Lower lobe of right lung (tissue), 2 donors: Measurements from ENCODE around the gene PLD4. TPM values are rescaled to one million over a fixed set of nuclear protein-coding genes. Genes with fewer than 3 reads are reported as not detected.

Experiments
- ATAC-seq, 2 donors: fragments of 200-7000 bp; cut with Tn5 transposase; one replicate each; pipeline ENCODE4 v1.9.1; 2020 to 2022; ENCODE audit warnings: mild to moderate bottlenecking in 2 of 2, moderate library complexity in 2 of 2
- DNase-seq: peaks from one replicate; pipeline ENCODE4 v3.0.0-alpha.2; 2020
- H3K27ac ChIP-seq: fragments of 200-600 bp; one replicate; pipeline ENCODE4 v1.8.0; 2022
- H3K27me3 ChIP-seq: fragments of 200-600 bp; one replicate; pipeline ENCODE4 v1.8.0; 2022; ENCODE audit warnings: low read depth
- H3K36me3 ChIP-seq: fragments of 200-600 bp; one replicate; pipeline ENCODE4 v1.8.0; 2022; ENCODE audit warnings: mild to moderate bottlenecking
- H3K4me1 ChIP-seq: fragments of 200-600 bp; one replicate; pipeline ENCODE4 v1.8.0; 2022
- H3K4me3 ChIP-seq: fragments of 200-600 bp; one replicate; pipeline ENCODE4 v1.8.0; 2022; ENCODE audit warnings: mild to moderate bottlenecking
- H3K9me3 ChIP-seq: fragments of 200-600 bp; one replicate; pipeline ENCODE4 v1.8.0; 2022
- intact Hi-C: fragments of 100-400 bp; cut with DNase I; formaldehyde crosslinking; loops from one replicate; pipeline ENCODE4 v1.11.0; 2022
- total RNA-seq: library from RNA; stranded (reverse); fragmentation: NEBNext Ultra II Directional; extraction: Animal tissue kit (Norgen Biotek cat#: 25700); gene quantifications from one replicate; pipeline ENCODE4 v1.2.1, GENCODE V29; 2021
- TF ChIP-seq, protein P1 (sequence below): fragments of 200-600 bp; IDR thresholded peaks from one replicate; pipeline ENCODE4 v1.8.0; 2022; ENCODE audit warnings: antibody characterized with exemption, mild to moderate bottlenecking
- donor health status: DM: no; HTN: yes; CAD: no; lungs with severe emphysema.

PLD4 gene
- total RNA-seq, 1 donor from 2014 or later: 1.2 TPM

DNA sequence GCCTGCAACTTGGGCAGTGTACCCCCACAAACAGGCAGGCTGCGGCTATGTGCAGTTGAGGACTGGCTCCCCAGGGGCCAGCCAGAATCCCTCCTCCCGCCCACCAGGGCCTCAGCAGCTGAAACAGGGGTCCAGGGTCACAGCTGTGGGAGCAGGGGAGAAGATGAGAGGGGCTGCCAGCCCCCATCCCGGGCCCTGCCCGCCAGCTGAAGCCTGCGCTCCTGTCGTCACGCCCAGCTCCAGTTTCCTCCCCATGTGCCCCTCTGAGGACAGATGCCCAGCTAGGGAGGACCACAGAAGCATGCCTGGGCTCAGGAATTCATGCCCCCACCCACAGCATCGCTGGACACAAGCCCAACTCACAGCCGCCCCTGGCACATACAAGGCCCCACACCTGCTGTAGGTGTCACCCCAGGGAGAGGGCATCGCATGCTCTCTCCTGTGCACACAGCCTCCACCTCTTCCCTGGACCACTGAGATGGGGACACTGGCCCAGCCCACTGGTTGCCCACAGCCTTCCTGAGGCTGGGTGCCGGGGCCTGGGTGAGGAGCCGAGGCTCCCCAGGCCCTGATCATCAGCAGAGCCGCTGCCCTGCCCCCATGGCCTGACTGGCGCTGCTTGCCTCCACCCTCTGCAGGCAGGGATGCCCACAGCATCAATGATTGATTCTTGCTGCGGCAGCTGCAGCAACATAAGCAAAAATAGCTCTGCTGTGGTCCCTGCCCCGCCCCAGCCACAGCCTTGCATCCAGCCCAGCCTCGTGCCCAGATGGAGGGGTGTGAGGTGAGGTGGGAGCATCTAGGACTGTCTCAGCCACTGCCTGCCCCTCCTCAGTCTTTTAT is 57.2 kb downstream of the PLD4 start:
- Histone ChIP-seq H3K27ac (no peak overlapping the region), H3K36me3 (no peaks in the 10 kb centered on the region), H3K9me3 (no peaks in the 10 kb centered on the region), H3K4me1 (peaks cover 33% of the 10 kb centered on the region), H3K4me3 (no peak overlapping the region), H3K27me3 (peaks cover 10% of the 10 kb centered on the region)
- intact Hi-C loops: no loop called here
- ATAC-seq (no peak), DNase-seq (peak; percentile 40)
- TF ChIP-seq, protein P1, sequence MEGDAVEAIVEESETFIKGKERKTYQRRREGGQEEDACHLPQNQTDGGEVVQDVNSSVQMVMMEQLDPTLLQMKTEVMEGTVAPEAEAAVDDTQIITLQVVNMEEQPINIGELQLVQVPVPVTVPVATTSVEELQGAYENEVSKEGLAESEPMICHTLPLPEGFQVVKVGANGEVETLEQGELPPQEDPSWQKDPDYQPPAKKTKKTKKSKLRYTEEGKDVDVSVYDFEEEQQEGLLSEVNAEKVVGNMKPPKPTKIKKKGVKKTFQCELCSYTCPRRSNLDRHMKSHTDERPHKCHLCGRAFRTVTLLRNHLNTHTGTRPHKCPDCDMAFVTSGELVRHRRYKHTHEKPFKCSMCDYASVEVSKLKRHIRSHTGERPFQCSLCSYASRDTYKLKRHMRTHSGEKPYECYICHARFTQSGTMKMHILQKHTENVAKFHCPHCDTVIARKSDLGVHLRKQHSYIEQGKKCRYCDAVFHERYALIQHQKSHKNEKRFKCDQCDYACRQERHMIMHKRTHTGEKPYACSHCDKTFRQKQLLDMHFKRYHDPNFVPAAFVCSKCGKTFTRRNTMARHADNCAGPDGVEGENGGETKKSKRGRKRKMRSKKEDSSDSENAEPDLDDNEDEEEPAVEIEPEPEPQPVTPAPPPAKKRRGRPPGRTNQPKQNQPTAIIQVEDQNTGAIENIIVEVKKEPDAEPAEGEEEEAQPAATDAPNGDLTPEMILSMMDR: no peak

GRCh38 chr14:104982548-104983230 is 58.0 kb downstream of the PLD4 start:
- Histone ChIP-seq H3K27me3 (peaks cover 3% of the 10 kb centered on the region), H3K27ac (no peak overlapping the region), H3K36me3 (no peaks in the 10 kb centered on the region), H3K9me3 (no peaks in the 10 kb centered on the region), H3K4me3 (no peak overlapping the region), H3K4me1 (peaks cover 29% of the 10 kb centered on the region)
- TF ChIP-seq, protein P1: no peak
- ATAC-seq (no peak), DNase-seq (peak; percentile 41)
- intact Hi-C loops: no loop called here

Other genes with a start within 250 kb of the PLD4 start
- gene INF2, start 235.3 kb upstream of the PLD4 start, total RNA-seq: 116 TPM
- 5.1 TPM for gene ADSS1, start 200.7 kb upstream of the PLD4 start, total RNA-seq
- gene SIVA1, start 171.7 kb upstream of the PLD4 start, total RNA-seq: 66.3 TPM
- gene AKT1, start 129.1 kb upstream of the PLD4 start, total RNA-seq: 154 TPM
- 13.1 TPM for gene ZBTB42, start 123.8 kb upstream of the PLD4 start, total RNA-seq
- 24.7 TPM for gene CEP170B, start 59.6 kb upstream of the PLD4 start, total RNA-seq
- 10.8 TPM for gene AHNAK2, start 53.5 kb downstream of the PLD4 start, total RNA-seq
- 10.5 TPM for gene CLBA1, start 60.9 kb downstream of the PLD4 start, total RNA-seq
- 6.9 TPM for gene CDCA4, start 96.2 kb downstream of the PLD4 start, total RNA-seq
- gene GPR132, start 140.6 kb downstream of the PLD4 start, total RNA-seq: 7.2 TPM
- 29.2 TPM for gene JAG2, start 243.9 kb downstream of the PLD4 start, total RNA-seq